Ovary (tissue), 9 donors: ENCODE results near the gene CEACAM21. TPM values are rescaled to one million over a fixed set of nuclear protein-coding genes. Genes with fewer than 3 reads are reported as not detected.

ENCODE experiments used
- DNase-seq, 5 donors: peaks; one replicate each; pipeline ENCODE4 v3.0.0-alpha.2; 2019 to 2020
- H3K27ac ChIP-seq, 2 donors: fragments of 200-600 bp; one replicate each; pipeline versions ENCODE4 v1.5.1 to v1.8.0; 2019 to 2022
- H3K27me3 ChIP-seq: fragments of 200-600 bp; one replicate; pipeline ENCODE4 v1.8.0; 2022
- H3K36me3 ChIP-seq: fragments of 200-600 bp; sonication (generic); one replicate; pipeline ENCODE4 v1.5.1; 2019
- H3K4me1 ChIP-seq: one replicate; pipeline ENCODE4 v1.8.1; 2013; ENCODE audit warnings: mild to moderate bottlenecking, moderate library complexity; ENCODE audit not compliant: insufficient read depth
- H3K4me3 ChIP-seq: fragments of 200-600 bp; sonication (generic); one replicate; pipeline ENCODE4 v1.5.1; 2017
- H3K9me3 ChIP-seq, 2 donors: fragments of 200-600 bp in 1 of 2; sonication (generic) in 1 of 2; one replicate each; pipeline versions ENCODE4 v1.5.1 to v1.8.1; 2013 to 2019; ENCODE audit warnings: mild to moderate bottlenecking in 1 of 2, moderate library complexity in 1 of 2
- CTCF ChIP-seq, 3 donors: fragments of 450-650 bp in 2 of 3; fragments of 200-600 bp in 1 of 3; IDR thresholded peaks; one replicate each; pipeline versions ENCODE4 v1.5.1 to v1.8.0; 2016 to 2022; ENCODE audit warnings: antibody characterized with exemption in 3 of 3, mild to moderate bottlenecking in 1 of 3
- EP300 ChIP-seq: sonication (generic); formaldehyde crosslinking; IDR thresholded peaks from one replicate; pipeline ENCODE4 v1.6.1; 2017; ENCODE audit warnings: antibody characterized with exemption
- POLR2A ChIP-seq: fragments of 450-650 bp; IDR thresholded peaks from one replicate; pipeline ENCODE4 v1.6.1; 2017; ENCODE audit warnings: antibody characterized with exemption, mild to moderate bottlenecking, moderate library complexity
- WGBS, 3 donors: extraction: QIAGEN DNeasy Blood & Tissue Kit in 1 of 3; methylation state at CpG; one replicate each; pipeline versions ENCODE4 v1.1.5 to v1.1.7; 2013 to 2017; 5-methylcytosine and 5-hydroxymethylcytosine counted together
- intact Hi-C, 4 donors: fragments of 100-400 bp; cut with DNase I; formaldehyde crosslinking; loops; one replicate each; pipeline versions ENCODE4 v1.11.0 to v1.15.1; 2022 to 2023
- polyA plus RNA-seq, 2 donors: library from polyadenylated mRNA; stranded (reverse); fragments of 200-250 nt in 1 of 2; fragments of 350-450 nt in 1 of 2; fragmentation: Illumina TruSeq in 1 of 2; extraction: RNeasy Lipid Tissue Mini Kit (QIAGEN cat#74804) in 1 of 2; gene quantifications; one replicate each; pipeline ENCODE4 v1.2.3, GENCODE V29; 2013 to 2014
- total RNA-seq, 7 donors: library from RNA; depleted of rRNA in 2 of 7; stranded (reverse); fragments of >200 nt in 2 of 7; fragmentation: NEBNext Ultra II Directional in 3 of 7; extraction: Animal tissue kit (Norgen Biotek cat#: 25700) in 3 of 7; gene quantifications; one replicate each; pipeline versions ENCODE4 v1.1.0 to v1.2.4, GENCODE V29; 2016 to 2023
- donor health status: DM: no; HTN: no; CAD: no; lungs with moderate emphysema.
- donor health status: DM: no; HTN: no; CAD: no.
- donor health status: Bipolar disorder and iron deficiency.
- donor health status: DM: yes; HTN: yes; CAD: no.
- donor health status: DM: no; HTN: no; CAD: no.
- donor health status: DM: yes; HTN: yes; CAD: no.

Gene CEACAM21
- total and polyA plus RNA-seq, 9 donors: 0.25 to 11.4 (median 1.5) TPM; not detected in 2

DNA sequence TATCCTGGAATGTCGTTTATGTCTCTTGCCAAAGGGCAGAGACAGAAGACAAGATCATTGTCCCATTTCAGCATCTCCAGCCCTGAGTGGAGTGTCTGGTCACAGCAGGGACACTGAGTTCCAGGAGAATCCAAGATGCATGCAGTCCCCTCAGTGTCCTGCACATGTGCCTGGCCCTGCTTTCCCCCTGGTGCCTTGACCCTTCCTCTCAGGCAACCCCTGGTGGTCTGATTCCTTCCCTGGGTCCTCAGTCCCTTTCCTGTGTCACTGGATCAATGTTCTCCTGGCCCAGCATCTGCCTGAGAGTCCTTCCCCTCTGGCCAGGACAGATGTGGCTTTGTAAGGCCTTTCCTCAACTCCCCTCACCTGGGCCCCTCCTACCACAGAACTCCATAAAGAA lies 9.0 kb downstream of the CEACAM21 start:
- no peak overlapping the region for H3K4me3 ChIP-seq
- intact Hi-C loops: no loop called here
- no peaks in the 10 kb centered on the region for H3K4me1 ChIP-seq
- no peak for TF ChIP-seq CTCF (IDR thresholded peaks at IDR 0.05)
- TF ChIP-seq POLR2A: no peak
- TF ChIP-seq EP300: no peak
- no peak for DNase-seq
- 60 to 75% (median 65%) methylated on average over 1 of the region's 1 CpG for WGBS, 3 donors
- no peak overlapping the region for H3K27ac ChIP-seq
- no peaks in the 10 kb centered on the region for H3K27me3 ChIP-seq
- no peaks in the 10 kb centered on the region for H3K36me3 ChIP-seq
- H3K9me3 ChIP-seq: no peaks in the 10 kb centered on the region

GRCh38 chr19:41586064-41586463 lies 10.1 kb downstream of the CEACAM21 start:
- Histone ChIP-seq H3K9me3 (no peaks in the 10 kb centered on the region), H3K4me1 (no peaks in the 10 kb centered on the region), H3K4me3 (no peak overlapping the region), H3K27me3 (no peaks in the 10 kb centered on the region), H3K27ac (no peak overlapping the region), H3K36me3 (no peaks in the 10 kb centered on the region)
- DNase-seq: no peak
- TF ChIP-seq CTCF (IDR thresholded peaks at IDR 0.05) (no peak), POLR2A (no peak), EP300 (no peak)
- intact Hi-C loops: no loop called here

GRCh38 chr19:41587101-41587837 lies 11.3 kb downstream of the CEACAM21 start:
- no peak for TF ChIP-seq EP300
- TF ChIP-seq POLR2A: no peak
- TF ChIP-seq CTCF (IDR thresholded peaks at IDR 0.05): no peak
- intact Hi-C loops: no loop called here
- DNase-seq: no peak
- H3K4me3 ChIP-seq: no peak overlapping the region
- no peaks in the 10 kb centered on the region for H3K36me3 ChIP-seq
- H3K4me1 ChIP-seq: no peaks in the 10 kb centered on the region
- H3K27me3 ChIP-seq: no peaks in the 10 kb centered on the region
- no peaks in the 10 kb centered on the region for H3K9me3 ChIP-seq
- H3K27ac ChIP-seq: no peak overlapping the region
- WGBS, 3 donors: 51 to 61% (median 55%) methylated on average over 9 of the region's 9 CpGs

DNA sequence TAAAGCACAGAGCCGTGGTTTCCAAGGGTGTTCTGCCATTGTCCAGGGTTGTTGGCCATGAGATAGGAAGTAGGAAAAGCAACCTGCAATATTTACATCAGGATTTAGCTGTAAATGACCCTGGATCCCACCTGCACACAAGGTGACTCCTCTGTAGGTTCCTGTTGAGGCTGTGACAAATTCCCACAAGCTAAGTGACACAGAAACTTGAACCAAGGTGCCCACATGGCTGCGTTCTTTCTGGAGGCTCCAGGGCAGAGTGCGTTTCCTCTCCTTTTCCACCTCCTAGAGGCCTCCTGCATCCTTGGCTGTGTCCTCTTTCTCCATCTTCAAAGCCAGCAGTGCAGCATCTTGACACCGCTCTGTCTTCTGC lies 11.9 kb downstream of the CEACAM21 start:
- intact Hi-C loops: no loop called here
- WGBS, 3 donors: 61 to 71% (median 65%) methylated on average over 4 of the region's 4 CpGs
- H3K4me1 ChIP-seq: no peaks in the 10 kb centered on the region
- H3K36me3 ChIP-seq: no peaks in the 10 kb centered on the region
- TF ChIP-seq POLR2A (no peak), CTCF (IDR thresholded peaks at IDR 0.05) (no peak), EP300 (no peak)
- H3K27me3 ChIP-seq: no peaks in the 10 kb centered on the region
- no peak overlapping the region for H3K27ac ChIP-seq
- H3K4me3 ChIP-seq: no peak overlapping the region
- no peak for DNase-seq
- no peaks in the 10 kb centered on the region for H3K9me3 ChIP-seq
